GM13977 (cell line): ENCODE data around the gene METTL1.
A peak's percentile ranks its signal among the peaks of the same experiment; 100 is the strongest.

Experiments
- DNase-seq: peaks from one replicate; pipeline ENCODE4 v3.0.0; 2012; ENCODE audit warnings: low spot score
- CTCF ChIP-seq: IDR thresholded peaks from 2 replicates; pipeline ENCODE4 v1.5.1; 2012; ENCODE audit warnings: mild to moderate bottlenecking, control low read depth; ENCODE audit not compliant: insufficient read depth; ENCODE audit errors: extremely low read depth, missing control alignments
- in situ Hi-C: fragments of 300-500 bp; cut with MboI; formaldehyde crosslinking; loops from one replicate; pipeline ENCODE4 v1.12.0; 2022; ENCODE audit warnings: low sequenced_read_pairs, low pct_unique_long_range_greater_than_20kb, mixed read lengths, inconsistent platforms; ENCODE audit not compliant: unreplicated experiment

METTL1 gene

GRCh38 chr12:57809425-57809824, 37.5 kb upstream of the METTL1 start:
- DNase-seq, result no peak
- in situ Hi-C loops, result no loop called here
- no peak for TF ChIP-seq CTCF

- DNase-seq, result no peak
- in situ Hi-C loops, result no loop called here
- no peak for TF ChIP-seq CTCF
Observed at GRCh38 chr12:57808351-57808750, 36.4 kb upstream of the METTL1 start.

GRCh38 chr12:57807285-57807684, 35.4 kb upstream of the METTL1 start:
- no peak for TF ChIP-seq CTCF
- no peak for DNase-seq
- in situ Hi-C loops, result no loop called here

- in situ Hi-C loops, result no loop called here
- no peak for DNase-seq
- TF ChIP-seq CTCF, result no peak
Observed at GRCh38 chr12:57806677-57807076, 34.8 kb upstream of the METTL1 start.

GRCh38 chr12:57803319-57803893, 31.5 kb upstream of the METTL1 start:
- TF ChIP-seq CTCF, result peak; percentile 69
- DNase-seq, result peak; percentile 41
- in situ Hi-C loops, result loop anchor here (5.0 kb wide), 1 partner anchor 109 kb away; no protein-coding TSS in a partner anchor

GRCh38 chr12:57802607-57803006, 30.7 kb upstream of the METTL1 start:
- in situ Hi-C loops, result loop anchor here (5.0 kb wide), 1 partner anchor 110 kb away; no protein-coding TSS in a partner anchor

More at GRCh38 chr12:57802607-57803006, 30.7 kb upstream of the METTL1 start:
- TF ChIP-seq CTCF, result no peak
- DNase-seq, result no peak
